SK-N-SH (cell line): ENCODE results near the gene IL7R. TPM values are rescaled to one million over a fixed set of nuclear protein-coding genes. Genes with fewer than 3 reads are reported as not detected.

ENCODE experiments used
- CTCF ChIA-PET: fragments of 300-600, 350-600 bp; formaldehyde crosslinking; extraction: SDS; loops from one replicate; lab custom pipeline; 2021; lab: Yijun Ruan, JAX
- POLR2A ChIA-PET: fragments of 350-600 bp; sonication (Branson Sonifier 250); formaldehyde crosslinking; extraction: SDS; loops from one replicate; lab custom pipeline; 2020; ENCODE audit warnings: antibody characterized with exemption, inconsistent platforms; lab: Yijun Ruan, JAX
- DNase-seq: peaks from one replicate; pipeline ENCODE4 v3.0.0; 2012
- H2AFZ ChIP-seq: fragments of 200-600 bp; sonication (generic); 2 replicates; pipeline ENCODE4 v1.8.1; 2016; ENCODE audit warnings: antibody characterized with exemption, mild to moderate bottlenecking, low read depth
- H3F3A ChIP-seq: fragments of 200-600 bp; sonication (generic); replicated peaks from 2 replicates; pipeline ENCODE3; 2016; ENCODE audit warnings: antibody characterized with exemption, mild to moderate bottlenecking; ENCODE audit not compliant: insufficient read depth
- H3K27ac ChIP-seq, 2 experiments: fragments of 200-500 bp in 1 of 2; fragments of 200-600 bp in 1 of 2; sonication (Bioruptor generic) in 1 of 2; sonication (generic), shearing (Covaris generic) in 1 of 2; 2 replicates each; pipeline versions ENCODE4 v1.5.1 to v1.6.1; 2014 to 2016; ENCODE audit warnings: low read depth in 2 of 2, inconsistent platforms in 1 of 2, low read length in 1 of 2, mild to moderate bottlenecking in 1 of 2, mixed read lengths in 1 of 2
- H3K27me3 ChIP-seq: fragments of 200-600 bp; sonication (generic), shearing (Covaris generic); 2 replicates; pipeline ENCODE4 v1.6.1; 2016; ENCODE audit warnings: mixed run types; ENCODE audit not compliant: insufficient read depth
- H3K36me3 ChIP-seq, 2 experiments: fragments of 200-500 bp in 1 of 2; fragments of 200-600 bp in 1 of 2; sonication (Bioruptor generic) in 1 of 2; sonication (generic) in 1 of 2; replicated peaks in 1 of 2; 2 replicates each; pipeline versions ENCODE3 to v1.5.1; 2014 to 2016; ENCODE audit warnings: low read length in 1 of 2, mild to moderate bottlenecking in 1 of 2; ENCODE audit not compliant: insufficient read depth in 2 of 2, control insufficient read depth in 1 of 2
- H3K4me1 ChIP-seq, 2 experiments: fragments of 200-500 bp in 1 of 2; fragments of 200-600 bp in 1 of 2; sonication (Bioruptor generic) in 1 of 2; sonication (generic), shearing (Covaris generic) in 1 of 2; 2 replicates each; pipeline versions ENCODE4 v1.5.1 to v1.6.1; 2014 to 2016; ENCODE audit warnings: low read depth in 1 of 2, low read length in 1 of 2, mixed run types in 1 of 2; ENCODE audit not compliant: insufficient read depth in 2 of 2, control insufficient read depth in 1 of 2
- H3K4me2 ChIP-seq: fragments of 200-600 bp; sonication (generic), shearing (Covaris generic); 2 replicates; pipeline ENCODE4 v1.6.1; 2017; ENCODE audit warnings: mixed run types
- H3K4me3 ChIP-seq, 2 experiments: fragments of 200-500 bp in 1 of 2; fragments of 200-600 bp in 1 of 2; sonication (Bioruptor generic) in 1 of 2; sonication (generic), shearing (Covaris generic) in 1 of 2; 2 replicates each; pipeline versions ENCODE4 v1.5.1 to v1.8.1; 2014 to 2016; ENCODE audit warnings: low read depth in 2 of 2, inconsistent platforms in 1 of 2, low read length in 1 of 2, mild to moderate bottlenecking in 1 of 2, mixed read lengths in 1 of 2, moderate library complexity in 1 of 2
- H3K79me2 ChIP-seq: fragments of 200-600 bp; sonication (generic); 2 replicates; pipeline ENCODE4 v1.8.1; 2017; ENCODE audit warnings: mild to moderate bottlenecking; ENCODE audit not compliant: insufficient read depth
- H3K9ac ChIP-seq: fragments of 200-600 bp; sonication (generic); 2 replicates; pipeline ENCODE4 v1.6.1; 2017; ENCODE audit warnings: mixed run types
- H3K9me2 ChIP-seq: fragments of 200-600 bp; sonication (generic); 2 replicates; pipeline ENCODE4 v1.6.1; 2017; ENCODE audit warnings: mixed run types
- H3K9me3 ChIP-seq: fragments of 200-600 bp; sonication (generic); 2 replicates; pipeline ENCODE4 v1.6.1; 2017; ENCODE audit warnings: mixed run types, mild to moderate bottlenecking, moderate library complexity
- H4K20me1 ChIP-seq: fragments of 200-600 bp; sonication (generic); 2 replicates; pipeline ENCODE4 v1.6.1; 2017; ENCODE audit warnings: mild to moderate bottlenecking, mixed run types; ENCODE audit not compliant: insufficient read depth
- CHD2 ChIP-seq: fragments of 150-350 bp; IDR thresholded peaks from 2 replicates; pipeline ENCODE4 v1.6.1; 2018; ENCODE audit warnings: low read length; ENCODE audit not compliant: partially characterized antibody
- ELF1 ChIP-seq: IDR thresholded peaks from 2 replicates; pipeline ENCODE4 v1.4.0; 2012
- EP300 ChIP-seq, 2 experiments: IDR thresholded peaks; 2 replicates each; pipeline versions ENCODE4 v1.4.0 to v1.6.1; 2012; ENCODE audit warnings: borderline replicate concordance in 1 of 2, low read depth in 1 of 2, low read length in 1 of 2
- FOXJ3 ChIP-seq: sonication (generic); formaldehyde crosslinking; IDR thresholded peaks from 2 replicates; pipeline ENCODE4 v1.5.1; 2020; ENCODE audit warnings: mild to moderate bottlenecking, missing genetic modification reagents
- FOXM1 ChIP-seq: IDR thresholded peaks from 2 replicates; pipeline ENCODE4 v1.4.0; 2012; ENCODE audit warnings: low read depth, mild to moderate bottlenecking
- GABPA ChIP-seq: IDR thresholded peaks from 2 replicates; pipeline ENCODE4 v1.4.0; 2012; ENCODE audit warnings: low read depth, mild to moderate bottlenecking
- GATA2 ChIP-seq: sonication (generic); formaldehyde crosslinking; IDR thresholded peaks from 2 replicates; pipeline ENCODE4 v1.5.0; 2020; ENCODE audit warnings: mild to moderate bottlenecking, missing genetic modification reagents
- JUND ChIP-seq: IDR thresholded peaks from 2 replicates; pipeline ENCODE4 v1.4.0; 2012
- MAX ChIP-seq: IDR thresholded peaks from 2 replicates; pipeline ENCODE4 v1.4.0; 2012; ENCODE audit warnings: low read depth
- MEF2A ChIP-seq: IDR thresholded peaks from 2 replicates; pipeline ENCODE4 v1.4.0; 2012; ENCODE audit warnings: low read depth, borderline replicate concordance
- RAD21 ChIP-seq: IDR thresholded peaks from 2 replicates; pipeline ENCODE4 v1.6.1; 2012; ENCODE audit warnings: mild to moderate bottlenecking, low read length
- RCOR1 ChIP-seq: fragments of 150-350 bp; IDR thresholded peaks from 2 replicates; pipeline ENCODE4 v1.6.1; 2017; ENCODE audit warnings: antibody characterized with exemption, low read length
- REST ChIP-seq: IDR thresholded peaks from 2 replicates; pipeline ENCODE4 v1.6.1; 2012; ENCODE audit warnings: mild to moderate bottlenecking, low read depth, low read length, moderate library complexity
- RFX5 ChIP-seq: IDR thresholded peaks from 2 replicates; pipeline ENCODE4 v1.6.1; 2012; ENCODE audit warnings: mild to moderate bottlenecking, improper control_type of control experiment, low read length
- SIN3A ChIP-seq: IDR thresholded peaks from 2 replicates; pipeline ENCODE4 v1.6.1; 2012; ENCODE audit warnings: low read depth, mild to moderate bottlenecking, low read length, moderate library complexity, borderline replicate concordance
- TCF12 ChIP-seq: IDR thresholded peaks from 2 replicates; pipeline ENCODE4 v1.4.0; 2012
- YY1 ChIP-seq: IDR thresholded peaks from 2 replicates; pipeline ENCODE4 v1.4.0; 2012; ENCODE audit warnings: low read depth, mild to moderate bottlenecking
- WGBS: methylation state at CpG from one replicate; pipeline ENCODE4 v1.1.6; 2017; ENCODE audit warnings: low lambda C conversion rate; 5-methylcytosine and 5-hydroxymethylcytosine counted together
- polyA plus RNA-seq, 3 experiments: library from polyadenylated mRNA; depleted of rRNA; stranded (reverse); fragments of >200 nt; gene quantifications; 2 replicates each; pipeline ENCODE4 v1.2.3, GENCODE V29; 2012

Gene IL7R
- polyA plus RNA-seq, 1 of the 3 experiments (the other 2 are of a cell fraction): 3.0 TPM

- Histone ChIP-seq H3K27ac (no peak overlapping the region), H3K79me2 (no peaks in the 10 kb centered on the region), H3K4me3 (no peak overlapping the region), H3K36me3 (no peaks in the 10 kb centered on the region)
- WGBS: 53% methylated on average over 2 of the region's 2 CpGs
- POLR2A ChIA-PET: no interaction called here
- TF ChIP-seq CHD2 (no peak), YY1 (no peak), RFX5 (no peak), MEF2A (no peak), SIN3A (no peak), RAD21 (no peak), RCOR1 (no peak), FOXJ3 (CRISPR knock-in tag) (no peak), REST (no peak), FOXM1 (no peak), GABPA (no peak), ELF1 (no peak), JUND (no peak), EP300 (IDR thresholded peaks at IDR 0.05; ENCODE audit: borderline replicate concordance in 1 of 2, low read depth in 1 of 2, low read length in 1 of 2) (no peak)
- TF ChIP-seq, all 33 proteins: peak for 0
- no peaks in the 10 kb centered on the region for H3K9me3 ChIP-seq
- no peaks in the 10 kb centered on the region for H3K27me3 ChIP-seq
- no peaks in the 10 kb centered on the region for H3K9me2 ChIP-seq
- no peak overlapping the region for H3K4me2 ChIP-seq
- H2AFZ ChIP-seq: no peak overlapping the region
- no peaks in the 10 kb centered on the region for H3K4me1 ChIP-seq
- CTCF ChIA-PET: interaction anchor here (0.8 kb wide), 1 partner anchor 30 kb away, joined by 3 read pairs; no protein-coding TSS in a partner anchor
- no peaks in the 10 kb centered on the region for H4K20me1 ChIP-seq
- no peak overlapping the region for H3K9ac ChIP-seq
- no peak for DNase-seq
- H3F3A ChIP-seq: no peaks in the 10 kb centered on the region
Observed at GRCh38 chr5:35826554-35826953, 30.1 kb upstream of the IL7R start.

GRCh38 chr5:35828082-35828598 is 28.6 kb upstream of the IL7R start:
- POLR2A ChIA-PET: no interaction called here
- WGBS: 83% methylated on average over 4 of the region's 4 CpGs
- Histone ChIP-seq H3K9ac (no peak overlapping the region), H3K4me3 (no peak overlapping the region), H3K27me3 (no peaks in the 10 kb centered on the region), H3K4me2 (no peak overlapping the region), H3F3A (no peaks in the 10 kb centered on the region), H4K20me1 (no peaks in the 10 kb centered on the region), H3K27ac (no peak overlapping the region), H3K9me2 (no peaks in the 10 kb centered on the region), H3K9me3 (no peaks in the 10 kb centered on the region), H3K4me1 (no peaks in the 10 kb centered on the region; a peak in 1 of 4 replicates), H3K79me2 (no peaks in the 10 kb centered on the region), H3K36me3 (no peaks in the 10 kb centered on the region), H2AFZ (no peak overlapping the region; the same call in 1 of the 2 replicates)
- no peak for DNase-seq
- CTCF ChIA-PET: no interaction called here
- TF ChIP-seq FOXM1: no peak
- no peak for TF ChIP-seq TCF12
- TF ChIP-seq MAX: no peak
- TF ChIP-seq GATA2 (CRISPR knock-in tag): no peak
